NCI-H1417 (cell line): ENCODE results near the gene NCBP3.
"Not testable (repeated sequence)": the region's sequence is repeated elsewhere in the genome, so short reads cannot be mapped to it uniquely, and the experiment has no call there.

Source experiments
- DNase-seq, 3 experiments: peaks; one replicate each; lab custom pipeline; 2025; lab: John Stamatoyannopoulos, UW

The NCBP3 gene

GRCh38 chr17:3882276-3882675, 36.2 kb upstream of the NCBP3 start:
- no peak for DNase-seq

DNA sequence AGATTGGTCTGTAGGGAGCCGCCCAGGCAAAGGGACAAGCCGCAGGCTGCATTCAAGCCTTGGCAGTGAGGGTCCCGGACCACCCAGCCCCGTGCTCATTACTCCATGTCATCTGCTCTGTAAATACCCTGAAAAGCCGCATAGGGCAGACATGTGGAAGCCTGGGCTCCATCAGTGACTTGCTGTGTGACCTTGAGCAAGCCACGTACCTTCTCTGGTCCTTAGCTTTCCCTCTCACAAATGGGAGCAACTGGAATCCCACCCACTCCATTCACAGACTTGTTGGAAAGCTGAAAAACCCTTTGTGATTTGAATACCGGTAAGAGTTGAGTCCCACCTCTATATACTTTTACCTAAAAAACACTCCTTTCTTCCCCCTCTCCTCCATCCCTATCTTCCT, 34.9 kb upstream of the NCBP3 start:
- DNase-seq, result no peak

- DNase-seq, result no peak
Observed at GRCh38 chr17:3879591-3880417, 33.8 kb upstream of the NCBP3 start.

- DNase-seq, result peak in 2 of 3 experiments; percentile 47 to 59
Observed at GRCh38 chr17:3879186-3879585, 33.1 kb upstream of the NCBP3 start.

- no peak for DNase-seq
Observed at GRCh38 chr17:3877220-3877619, 31.2 kb upstream of the NCBP3 start.

DNA sequence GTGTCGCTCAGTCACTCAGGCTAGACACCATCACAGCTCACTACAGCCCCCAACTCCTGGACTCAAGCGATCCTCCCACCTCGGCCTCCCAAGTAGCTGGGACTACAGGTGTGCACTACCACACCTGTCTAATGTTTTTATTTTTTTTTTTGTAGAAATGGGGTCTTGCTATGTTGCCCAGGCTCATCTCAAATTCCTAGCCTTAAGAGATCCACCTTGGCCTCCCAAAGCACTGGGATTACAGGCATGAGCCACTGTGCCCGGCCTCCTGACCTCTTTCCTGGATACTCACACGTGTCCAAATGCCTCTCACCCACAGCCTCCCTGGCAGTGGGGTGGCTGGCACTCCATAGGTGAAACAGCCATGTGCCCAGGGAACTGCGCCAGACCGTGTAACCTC, 29.3 kb upstream of the NCBP3 start:
- no peak for DNase-seq

DNA sequence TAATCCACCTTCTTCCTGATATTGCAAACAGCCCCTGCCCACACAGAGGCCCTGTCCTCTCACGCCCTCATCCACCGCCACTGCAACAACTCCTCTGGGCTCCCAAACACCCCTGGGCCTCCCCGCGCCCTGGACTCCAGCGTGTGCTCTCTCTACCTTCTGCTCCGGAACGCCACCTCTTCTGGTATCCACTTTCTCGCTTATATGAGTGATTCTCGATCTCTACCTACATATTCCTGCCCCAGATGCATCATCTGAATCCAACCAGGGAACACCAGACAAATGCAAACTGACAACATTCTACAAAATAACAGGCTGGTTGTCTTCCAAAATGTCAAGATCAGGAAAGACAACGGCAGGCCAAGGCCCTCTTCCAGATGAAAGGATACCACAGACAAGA, 27.8 kb upstream of the NCBP3 start:
- no peak for DNase-seq

- no peak for DNase-seq
Observed at GRCh38 chr17:3870871-3871306, 24.8 kb upstream of the NCBP3 start.

DNA sequence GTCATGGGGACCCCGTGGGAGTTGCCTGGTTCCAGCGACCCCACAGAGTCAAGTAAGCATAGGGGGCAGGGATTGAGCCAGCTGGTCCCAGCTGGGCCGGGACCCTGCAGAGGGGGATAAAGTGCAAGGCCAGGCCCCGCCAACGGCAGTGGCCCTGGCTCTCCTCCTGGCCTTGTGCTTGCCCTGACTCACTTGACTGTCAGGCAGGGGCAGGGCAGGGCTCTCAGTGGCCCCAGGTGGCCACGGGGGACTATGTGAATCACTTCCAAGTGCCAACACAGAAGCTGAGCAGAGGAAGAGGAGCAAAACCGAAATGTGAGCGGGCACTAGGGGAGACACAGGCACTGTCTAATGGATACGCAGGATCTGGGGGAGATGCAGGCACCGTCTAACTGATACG, 21.6 kb upstream of the NCBP3 start:
- no peak for DNase-seq

GRCh38 chr17:3867106-3867505, 21.1 kb upstream of the NCBP3 start:
- DNase-seq, result no peak

DNA sequence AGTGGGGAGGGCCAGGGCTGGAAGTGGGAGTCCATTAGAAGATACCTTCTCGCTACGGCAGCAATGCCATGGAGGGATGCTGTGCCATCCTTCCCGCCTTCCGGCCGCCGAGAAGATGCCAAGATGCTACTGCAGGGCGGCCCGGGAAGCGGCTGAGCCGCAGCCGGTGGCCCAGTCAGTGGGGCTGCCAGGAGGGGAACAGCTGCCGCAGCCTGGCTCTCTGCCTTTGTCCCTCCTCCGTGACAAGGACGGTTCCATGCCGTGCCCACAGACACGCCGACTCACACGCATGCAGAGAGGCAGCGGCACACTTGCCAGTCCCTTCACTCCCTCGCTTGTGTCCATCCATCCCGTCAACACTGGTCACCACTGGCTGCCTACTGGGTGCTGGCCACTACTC, 20.2 kb upstream of the NCBP3 start:
- DNase-seq, result no peak

GRCh38 chr17:3865176-3865575, 19.1 kb upstream of the NCBP3 start:
- no peak for DNase-seq

DNA sequence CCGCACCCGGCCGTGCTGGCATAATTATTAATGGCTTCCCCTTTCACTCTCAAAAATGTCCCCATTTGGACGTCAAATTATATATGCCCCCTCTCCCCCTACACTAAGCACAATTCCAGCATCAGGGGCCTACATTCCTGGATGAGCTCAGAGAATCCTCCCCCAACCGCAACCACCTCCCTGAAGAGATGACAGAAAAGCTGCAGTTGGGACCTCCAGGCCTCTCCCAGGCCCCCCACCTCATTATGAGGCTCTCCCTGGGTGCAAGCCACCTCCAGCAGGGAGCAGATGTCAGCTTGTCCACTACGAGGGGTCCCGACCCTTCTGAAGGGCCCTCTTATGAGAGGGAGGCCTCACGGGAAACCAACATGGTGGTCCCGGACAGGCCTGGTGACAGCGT, 18.5 kb upstream of the NCBP3 start:
- DNase-seq, result no peak

DNA sequence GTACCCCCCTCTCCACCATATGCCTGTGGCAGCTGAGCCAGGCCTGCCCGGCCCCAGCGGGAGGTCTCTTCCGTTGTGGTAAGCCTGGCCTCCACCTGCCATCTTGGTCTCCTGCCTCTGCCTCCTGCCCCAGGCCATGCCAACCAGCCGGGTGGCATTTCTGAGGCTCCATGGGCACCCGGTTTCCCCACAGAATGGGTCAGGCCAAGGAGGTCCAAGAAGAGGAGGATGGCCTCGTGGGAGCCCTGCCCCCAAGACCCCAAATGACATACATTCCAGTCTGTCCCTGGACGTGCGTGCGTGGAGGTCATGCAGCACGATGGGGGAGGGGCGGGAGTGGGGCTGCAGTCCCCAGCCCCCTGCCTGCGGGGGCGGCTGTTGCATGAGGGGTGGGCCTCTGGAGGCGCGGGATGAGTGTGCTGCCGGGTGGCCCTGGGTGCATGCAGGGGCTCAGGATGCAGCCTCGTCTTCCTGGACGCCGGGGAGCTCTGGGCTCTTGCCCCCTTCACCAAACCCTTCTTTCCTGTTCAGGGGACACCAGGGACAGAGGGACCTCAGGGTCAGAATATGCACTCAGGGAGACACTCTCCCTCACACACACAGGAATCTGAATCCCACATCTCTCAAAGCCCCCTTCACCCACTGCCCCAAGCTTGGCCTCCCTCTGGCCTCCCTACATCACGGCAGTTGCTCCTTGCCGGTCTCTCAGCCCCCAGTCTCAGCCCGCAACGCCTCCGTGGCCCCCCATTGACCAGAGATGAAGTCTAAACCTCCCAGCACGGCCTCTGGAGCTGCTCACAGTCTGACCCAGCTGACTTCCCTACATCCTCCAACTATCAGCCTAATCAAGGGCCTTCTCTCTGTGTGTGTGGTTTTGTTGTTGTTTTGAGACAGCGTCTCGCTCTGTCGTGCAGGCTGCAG, 16.0 kb upstream of the NCBP3 start:
- DNase-seq, result no peak

- no peak for DNase-seq
Observed at GRCh38 chr17:3860939-3861700, 15.1 kb upstream of the NCBP3 start.

DNA sequence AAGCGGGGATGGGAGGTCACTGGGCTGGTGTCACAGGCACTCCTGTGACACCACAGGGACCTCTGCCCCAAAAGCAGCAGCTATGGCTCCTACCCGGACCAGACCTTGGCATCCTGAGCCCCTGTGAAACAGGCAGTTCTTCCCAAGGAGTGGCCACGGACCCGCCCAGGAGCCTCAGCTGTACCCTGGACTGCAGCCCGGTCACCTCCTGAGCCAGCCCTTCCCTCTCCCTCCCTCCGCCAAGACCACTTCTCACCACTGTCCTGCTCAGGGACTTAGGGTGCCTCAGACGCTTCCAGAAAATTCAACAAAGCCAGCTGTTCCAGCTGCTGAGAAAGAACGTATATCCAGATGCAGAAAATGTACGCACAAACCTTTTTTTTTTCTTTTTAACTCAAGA, 13.9 kb upstream of the NCBP3 start:
- DNase-seq, result no peak

DNA sequence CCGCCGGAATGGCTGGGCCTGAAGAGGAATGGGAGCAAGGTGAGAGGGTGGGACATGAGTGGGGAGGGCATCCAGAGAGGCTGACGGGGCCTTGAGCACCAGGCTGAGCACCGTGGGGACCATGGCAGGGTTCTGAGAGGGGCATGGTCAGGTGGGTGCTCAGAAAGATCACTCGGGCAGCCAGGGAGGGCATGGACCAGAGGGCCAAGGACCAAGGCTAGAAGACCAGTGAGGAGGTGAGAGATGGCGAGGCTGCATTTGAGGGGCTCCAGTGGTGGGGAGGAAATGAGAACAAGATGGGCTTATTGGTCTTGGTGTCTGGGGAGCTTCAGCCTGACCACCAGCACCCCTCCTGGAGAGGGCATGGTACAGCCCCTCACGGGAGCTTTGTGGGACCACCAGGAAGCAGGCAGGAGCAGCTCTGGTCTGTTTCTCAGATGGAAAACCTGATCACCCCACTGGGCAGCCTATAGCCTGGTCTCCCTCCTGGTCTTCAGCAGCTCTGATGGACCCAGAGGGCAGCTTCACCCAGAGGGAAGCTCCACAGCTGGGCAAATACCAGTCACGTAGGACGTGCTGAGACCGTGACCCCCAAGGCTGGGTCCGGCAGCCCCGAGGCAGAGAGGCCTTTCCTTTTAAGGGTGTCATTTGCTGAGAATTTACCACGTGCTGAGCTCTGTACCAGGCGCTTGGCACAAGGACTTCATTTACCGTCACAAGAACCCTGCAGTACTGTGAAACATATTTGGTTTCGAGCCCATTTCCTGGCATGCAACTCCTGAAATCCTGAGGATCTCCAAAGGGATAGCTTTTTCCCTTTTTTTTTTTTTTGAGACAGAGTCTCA, 11.4 kb upstream of the NCBP3 start:
- no peak for DNase-seq

GRCh38 chr17:3854204-3854603, 8.2 kb upstream of the NCBP3 start:
- not testable (repeated sequence) for DNase-seq

DNA sequence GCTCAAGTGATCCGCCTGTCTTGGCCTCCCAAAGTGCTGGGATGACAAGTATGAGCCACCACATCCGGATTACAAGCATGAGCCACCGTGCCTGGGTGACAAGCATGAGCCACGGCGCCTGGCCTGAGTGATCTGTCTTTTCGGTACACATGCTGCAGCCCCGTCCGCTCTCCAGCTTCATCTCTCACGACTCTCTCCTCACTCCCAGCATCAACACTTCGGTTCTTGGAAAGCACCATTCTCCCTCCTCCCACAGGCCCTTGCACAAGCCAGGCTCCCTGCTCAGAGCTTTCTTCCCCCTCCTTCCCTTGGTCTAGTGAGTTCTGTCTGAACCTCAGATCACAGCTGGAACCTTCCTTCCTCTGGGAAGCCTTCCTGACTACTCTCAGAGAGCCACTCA, 6.5 kb upstream of the NCBP3 start:
- no peak for DNase-seq

GRCh38 chr17:3851461-3852100, 5.5 kb upstream of the NCBP3 start:
- DNase-seq, result no peak
